SJSA1 (cell line): ENCODE data around the gene FAM111B. TPM values are rescaled to one million over a fixed set of nuclear protein-coding genes. Genes with fewer than 3 reads are reported as not detected.
"Not testable (repeated sequence)": the region's sequence is repeated elsewhere in the genome, so short reads cannot be mapped to it uniquely, and the experiment has no call there.

Source experiments
- DNase-seq, 2 experiments: peaks; one replicate each; pipeline ENCODE4 v3.0.0-alpha.2; 2015 to 2020; ENCODE audit warnings: low spot score in 2 of 2, low read depth in 1 of 2
- H3K27ac ChIP-seq: fragments of 250-450 bp; sonication (Bioruptor Pico); 2 replicates; pipeline ENCODE4 v1.5.1; 2020; ENCODE audit warnings: mild to moderate bottlenecking, moderate library complexity
- H3K27me3 ChIP-seq: fragments of 250-450 bp; sonication (Bioruptor Pico); replicated peaks from 2 replicates; pipeline ENCODE4 v1.5.1; 2020; ENCODE audit warnings: mild to moderate bottlenecking, moderate library complexity
- H3K36me3 ChIP-seq: fragments of 250-450 bp; sonication (Bioruptor Pico); 2 replicates; pipeline ENCODE4 v1.5.1; 2020; ENCODE audit warnings: mild to moderate bottlenecking
- H3K4me1 ChIP-seq: fragments of 250-450 bp; sonication (Bioruptor Pico); replicated peaks from 2 replicates; pipeline ENCODE4 v1.6.1; 2021; ENCODE audit warnings: mild to moderate bottlenecking
- H3K4me3 ChIP-seq: fragments of 250-450 bp; sonication (Bioruptor Pico); 2 replicates; pipeline ENCODE4 v1.5.1; 2020; ENCODE audit warnings: mild to moderate bottlenecking
- H3K9me3 ChIP-seq: fragments of 250-450 bp; sonication (Bioruptor Pico); replicated peaks from 2 replicates; pipeline ENCODE4 v1.5.1; 2020; ENCODE audit warnings: mild to moderate bottlenecking
- total RNA-seq: library from RNA; depleted of rRNA; stranded (reverse); fragments of >200 nt; shearing (Covaris generic); gene quantifications from 2 replicates; pipeline ENCODE4 v1.2.3, GENCODE V29; 2014; rRNA removed

FAM111B gene
- total RNA-seq = 59.0 and 69.5 TPM in 2 replicates

GRCh38 chr11:59106363-59107336 is at the start of gene FAM111B:
TSS of gene FAM111B (plus strand) at chr11:59107237. CDS start at chr11:59109626, 2,389 bp downstream.
- peak within 1 kb of the TSS; percentile 40 for H3K4me3 ChIP-seq
- H3K36me3 ChIP-seq = peaks cover 30% of the 10 kb centered on the region
- H3K9me3 ChIP-seq = no peaks in the 10 kb centered on the region
- no peaks in the 10 kb centered on the region for H3K27me3 ChIP-seq
- H3K4me1 ChIP-seq = peaks cover 16% of the 10 kb centered on the region
- peak; percentile 89 to 93 for DNase-seq
- no peak within 1 kb of the TSS for H3K27ac ChIP-seq

GRCh38 chr11:59058120-59059033 is 48.7 kb upstream of the FAM111B start:
- not testable (repeated sequence) for H3K9me3 ChIP-seq, H3K4me3 ChIP-seq, H3K4me1 ChIP-seq, H3K36me3 ChIP-seq, H3K27me3 ChIP-seq, H3K27ac ChIP-seq
- DNase-seq = peak; percentile 77 to 88

GRCh38 chr11:59060096-59060495 is 46.9 kb upstream of the FAM111B start:
- not testable (repeated sequence) for H3K27me3 ChIP-seq, H3K9me3 ChIP-seq, H3K36me3 ChIP-seq, H3K4me1 ChIP-seq, H3K27ac ChIP-seq, DNase-seq, H3K4me3 ChIP-seq

- Histone ChIP-seq H3K9me3 (no peaks in the 10 kb centered on the region), H3K36me3 (no peaks in the 10 kb centered on the region)
- no peak for DNase-seq
Measured at GRCh38 chr11:59062602-59063529, 44.2 kb upstream of the FAM111B start.

GRCh38 chr11:59063996-59064727 is 42.9 kb upstream of the FAM111B start:
- H3K27ac ChIP-seq, H3K9me3 ChIP-seq, DNase-seq, H3K4me1 ChIP-seq, H3K4me3 ChIP-seq, H3K36me3 ChIP-seq: not testable (repeated sequence)
- H3K27me3 ChIP-seq = peaks cover 14% of the 10 kb centered on the region

More at GRCh38 chr11:59062602-59063529, 44.2 kb upstream of the FAM111B start:
- Histone ChIP-seq H3K27ac (no peak overlapping the region), H3K27me3 (peaks cover 9% of the 10 kb centered on the region; the same call in 1 of the 2 replicates), H3K4me1 (0 out of 2 replicates have a peak, but pooled peaks cover 3% of the 10 kb centered on the region), H3K4me3 (no peak overlapping the region)

GRCh38 chr11:59069087-59069486 is 38.0 kb upstream of the FAM111B start:
- no peak overlapping the region for H3K4me3 ChIP-seq
- no peaks in the 10 kb centered on the region for H3K36me3 ChIP-seq

GRCh38 chr11:59076876-59077571 is 30.0 kb upstream of the FAM111B start:
- no peaks in the 10 kb centered on the region for H3K27me3 ChIP-seq
- H3K4me3 ChIP-seq = no peak overlapping the region
- no peak for DNase-seq
- no peaks in the 10 kb centered on the region for H3K36me3 ChIP-seq
- H3K4me1 ChIP-seq = no peaks in the 10 kb centered on the region
- no peaks in the 10 kb centered on the region for H3K9me3 ChIP-seq
- H3K27ac ChIP-seq = no peak overlapping the region

More at GRCh38 chr11:59069087-59069486, 38.0 kb upstream of the FAM111B start:
- Histone ChIP-seq H3K4me1 (no peaks in the 10 kb centered on the region), H3K27ac (no peak overlapping the region), H3K27me3 (peaks cover 14% of the 10 kb centered on the region), H3K9me3 (no peaks in the 10 kb centered on the region)
- no peak for DNase-seq

- no peaks in the 10 kb centered on the region for H3K36me3 ChIP-seq
- DNase-seq = no peak
- no peaks in the 10 kb centered on the region for H3K27me3 ChIP-seq
- no peaks in the 10 kb centered on the region for H3K9me3 ChIP-seq
- H3K27ac ChIP-seq = no peak overlapping the region
- no peaks in the 10 kb centered on the region for H3K4me1 ChIP-seq
- H3K4me3 ChIP-seq = no peak overlapping the region
Measured at GRCh38 chr11:59078435-59078834, 28.6 kb upstream of the FAM111B start.

GRCh38 chr11:59079086-59079485 is 28.0 kb upstream of the FAM111B start:
- no peak overlapping the region for H3K27ac ChIP-seq
- no peak for DNase-seq
- no peak overlapping the region for H3K4me3 ChIP-seq
- H3K9me3 ChIP-seq = no peaks in the 10 kb centered on the region
- H3K36me3 ChIP-seq = no peaks in the 10 kb centered on the region
- no peaks in the 10 kb centered on the region for H3K27me3 ChIP-seq
- H3K4me1 ChIP-seq = no peaks in the 10 kb centered on the region

GRCh38 chr11:59080421-59080820 is 26.6 kb upstream of the FAM111B start:
- H3K4me3 ChIP-seq, H3K9me3 ChIP-seq, H3K27me3 ChIP-seq, DNase-seq, H3K36me3 ChIP-seq, H3K4me1 ChIP-seq, H3K27ac ChIP-seq: not testable (repeated sequence)

GRCh38 chr11:59081430-59082020 is 25.5 kb upstream of the FAM111B start:
- not testable (repeated sequence) for H3K27me3 ChIP-seq, H3K4me1 ChIP-seq, H3K27ac ChIP-seq, DNase-seq, H3K9me3 ChIP-seq, H3K4me3 ChIP-seq, H3K36me3 ChIP-seq

- DNase-seq, H3K4me1 ChIP-seq, H3K9me3 ChIP-seq, H3K4me3 ChIP-seq, H3K27ac ChIP-seq, H3K27me3 ChIP-seq, H3K36me3 ChIP-seq: not testable (repeated sequence)
Measured at GRCh38 chr11:59086007-59086406, 21.0 kb upstream of the FAM111B start, which contains the start of gene GLYATL1B. TSS of gene GLYATL1B (plus strand) at chr11:59086307. CDS start at chr11:59086307, 0 bp downstream.
